AG09319 (cell line): ENCODE results near the gene DNAAF8.

Experiments
- DNase-seq: peaks from one replicate; pipeline ENCODE4 v3.0.0-alpha.2; 2010; ENCODE audit warnings: low read depth; ENCODE audit errors: extremely low read depth
- CTCF ChIP-seq: IDR thresholded peaks from 2 replicates; pipeline ENCODE4 v1.5.1; 2011; ENCODE audit warnings: low read depth, mild to moderate bottlenecking, inconsistent platforms, low read length, moderate library complexity

The DNAAF8 gene

GRCh38 chr16:4788910-4789309, 54.6 kb downstream of the DNAAF8 start:
- TF ChIP-seq CTCF = no peak
- DNase-seq = no peak

DNA sequence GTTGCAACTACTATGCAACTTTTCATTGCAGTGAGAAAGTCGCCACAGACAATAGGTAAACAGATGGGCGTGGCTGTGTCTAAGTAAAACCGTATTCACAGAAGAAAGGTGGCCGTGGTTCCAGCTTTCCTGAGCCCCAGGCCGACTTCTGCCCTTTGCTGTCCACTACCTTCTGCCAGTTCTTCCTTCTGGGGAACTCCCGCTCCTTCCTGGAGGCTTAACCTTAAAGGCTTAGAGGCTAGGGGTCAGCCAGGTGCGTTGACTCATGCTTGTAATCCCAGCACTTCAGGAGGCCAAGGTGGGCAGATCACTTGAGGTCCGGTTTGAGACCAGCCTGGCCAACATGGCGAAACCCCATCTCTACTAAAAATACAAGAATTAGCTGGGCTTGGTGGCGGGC, 55.9 kb downstream of the DNAAF8 start:
- no peak for DNase-seq
- no peak for TF ChIP-seq CTCF

DNA sequence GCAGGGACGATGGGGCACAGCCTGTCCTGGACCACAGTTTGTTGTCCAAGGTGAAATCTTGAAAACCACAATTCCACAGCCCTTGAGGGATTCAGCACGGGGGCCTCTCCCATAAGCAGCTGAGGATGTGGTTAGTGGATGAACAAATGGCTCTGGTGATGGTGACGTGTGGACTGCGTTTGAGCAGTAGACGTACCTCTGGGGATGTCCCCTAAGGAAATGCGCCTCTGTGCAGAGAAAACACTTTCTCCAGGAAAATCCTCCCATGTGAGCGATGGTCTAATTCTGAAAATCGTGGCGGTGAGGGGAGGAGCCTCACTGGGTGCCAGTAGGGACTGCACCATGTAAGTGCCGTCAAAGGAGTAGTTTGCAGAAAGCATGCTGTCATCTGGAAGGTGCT, 56.5 kb downstream of the DNAAF8 start:
- DNase-seq = no peak
- no peak for TF ChIP-seq CTCF

GRCh38 chr16:4792951-4793513, 58.7 kb downstream of the DNAAF8 start:
- no peak for TF ChIP-seq CTCF

GRCh38 chr16:4795181-4795827, 61.0 kb downstream of the DNAAF8 start, which contains the start of gene SMIM22:
TSS of gene SMIM22 (plus strand) at chr16:4795369. CDS start at chr16:4795735, 366 bp downstream.
- TF ChIP-seq CTCF = no peak
- no peak for DNase-seq

More at GRCh38 chr16:4792951-4793513, 58.7 kb downstream of the DNAAF8 start:
- DNase-seq = no peak

DNA sequence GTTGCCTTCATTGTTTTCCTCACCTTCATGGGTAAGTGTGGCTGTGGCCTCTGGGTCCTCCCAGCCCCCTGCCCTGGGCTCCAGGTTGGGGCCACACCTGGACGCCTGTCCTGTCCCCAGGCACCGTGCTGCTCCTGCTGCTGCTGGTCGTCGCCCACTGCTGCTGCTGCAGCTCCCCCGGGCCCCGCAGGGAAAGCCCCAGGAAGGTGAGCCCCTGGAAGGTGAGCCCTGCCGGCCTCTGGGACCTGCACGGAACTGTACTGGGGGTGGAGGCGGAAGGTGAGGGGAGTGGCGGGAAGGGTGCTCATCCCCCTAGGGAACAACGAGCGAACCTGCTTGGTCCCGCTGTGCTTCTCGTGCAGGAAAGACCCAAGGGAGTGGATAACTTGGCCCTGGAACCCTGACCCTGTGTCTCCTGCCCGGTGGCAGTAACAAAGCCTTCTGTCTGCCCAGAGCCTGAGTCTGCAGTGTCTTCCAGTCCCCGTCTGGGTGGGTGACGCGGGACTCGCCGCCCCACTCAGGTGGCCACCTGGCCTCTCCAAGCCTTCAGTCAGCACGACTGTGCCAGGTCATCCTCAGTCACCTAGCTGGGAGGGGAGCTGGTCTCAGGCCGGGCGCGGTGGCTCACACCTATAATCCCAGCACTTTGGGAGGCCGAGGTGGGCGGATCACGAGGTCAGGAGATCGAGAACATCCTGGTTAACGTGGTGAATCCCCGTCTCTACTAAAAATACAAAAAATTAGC, 61.7 kb downstream of the DNAAF8 start:
- DNase-seq = no peak
- TF ChIP-seq CTCF = no peak
